Measurements from ENCODE around the gene ALKBH3.

Gene ALKBH3

DNA sequence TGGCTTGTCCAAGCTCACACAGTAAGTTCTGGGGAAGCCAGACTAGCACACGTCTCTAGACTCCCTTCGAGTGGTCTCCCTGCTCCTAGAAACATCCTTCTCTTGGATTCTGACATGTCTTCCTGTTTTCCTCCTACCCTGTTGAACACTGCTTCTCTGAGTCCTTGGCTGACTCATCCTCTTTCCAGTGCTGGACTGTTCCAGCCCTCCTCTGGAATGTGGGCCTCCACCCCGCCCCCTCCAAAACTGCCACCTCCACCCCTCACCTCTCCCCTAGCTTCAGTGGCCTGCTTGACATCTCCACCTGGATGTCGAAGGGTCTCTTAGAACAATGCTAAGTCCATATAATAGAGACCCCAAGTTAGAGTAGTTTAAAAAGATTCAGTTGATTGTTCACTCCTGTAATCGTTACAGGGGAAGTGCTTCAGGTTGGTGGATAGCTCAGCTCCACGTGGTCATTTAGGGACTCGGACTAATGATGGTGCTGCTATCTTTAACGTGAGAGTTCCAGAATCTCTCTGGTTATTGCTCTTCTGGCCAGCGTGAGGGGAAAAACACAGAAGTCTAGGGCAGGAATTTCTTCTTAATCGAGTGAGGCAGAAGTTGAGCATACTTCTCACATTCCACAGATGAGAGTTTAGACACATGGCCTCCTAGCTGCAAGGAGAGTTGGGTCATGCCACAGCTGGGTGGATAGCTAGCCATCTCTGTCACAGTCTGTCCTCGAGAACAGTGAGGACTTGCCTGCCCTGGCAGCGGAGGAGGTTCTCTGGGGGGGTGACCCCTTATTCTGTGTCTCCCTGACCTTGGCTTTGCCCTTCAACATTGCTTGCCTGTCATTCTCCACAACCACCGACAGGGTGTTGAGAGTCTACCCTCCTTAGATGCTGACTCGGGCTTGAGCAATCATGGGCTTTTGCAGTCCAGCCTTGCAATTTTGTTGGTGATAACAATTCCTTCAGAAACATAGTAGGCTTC is 57.1 kb downstream of the ALKBH3 start:
- DNase-seq (ENCODE audit: low read depth in 2 of 2), result no peak

DNA sequence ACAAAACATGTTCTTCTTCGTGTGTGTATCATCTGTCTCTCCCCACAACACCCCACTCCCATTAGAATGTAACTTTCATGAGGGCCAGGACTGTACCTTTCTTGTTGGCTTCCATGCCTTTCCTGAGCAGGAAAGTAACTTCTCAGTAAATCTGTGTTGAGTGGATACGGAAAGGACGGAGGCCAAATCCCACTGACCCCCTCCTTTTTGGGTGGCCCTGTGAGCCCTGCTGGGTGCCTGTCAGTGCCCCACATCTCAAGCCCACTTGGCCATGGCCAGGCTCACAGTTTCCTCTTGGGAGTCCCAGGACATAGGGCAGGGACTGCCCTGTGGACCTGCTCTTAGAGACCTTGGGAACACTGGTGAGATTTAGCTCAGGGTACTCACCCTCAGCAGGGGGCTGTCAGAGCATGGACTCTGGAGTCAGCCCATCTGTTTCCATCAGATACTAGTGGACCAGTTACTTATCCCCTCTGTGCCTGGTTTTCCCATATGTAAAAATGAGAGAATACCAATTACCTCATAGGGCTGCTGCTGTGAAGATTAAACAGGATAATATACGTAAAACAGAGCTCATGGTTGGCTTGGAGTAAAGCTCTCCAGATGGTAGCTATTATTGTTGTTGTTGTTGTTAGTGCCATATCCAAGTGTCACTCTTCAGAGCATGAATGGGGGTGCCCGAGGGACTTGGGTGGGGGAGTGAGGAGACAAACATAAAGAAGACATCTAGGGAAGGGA is 60.8 kb downstream of the ALKBH3 start:
- DNase-seq (ENCODE audit: low read depth in 2 of 2), result no peak

DNA sequence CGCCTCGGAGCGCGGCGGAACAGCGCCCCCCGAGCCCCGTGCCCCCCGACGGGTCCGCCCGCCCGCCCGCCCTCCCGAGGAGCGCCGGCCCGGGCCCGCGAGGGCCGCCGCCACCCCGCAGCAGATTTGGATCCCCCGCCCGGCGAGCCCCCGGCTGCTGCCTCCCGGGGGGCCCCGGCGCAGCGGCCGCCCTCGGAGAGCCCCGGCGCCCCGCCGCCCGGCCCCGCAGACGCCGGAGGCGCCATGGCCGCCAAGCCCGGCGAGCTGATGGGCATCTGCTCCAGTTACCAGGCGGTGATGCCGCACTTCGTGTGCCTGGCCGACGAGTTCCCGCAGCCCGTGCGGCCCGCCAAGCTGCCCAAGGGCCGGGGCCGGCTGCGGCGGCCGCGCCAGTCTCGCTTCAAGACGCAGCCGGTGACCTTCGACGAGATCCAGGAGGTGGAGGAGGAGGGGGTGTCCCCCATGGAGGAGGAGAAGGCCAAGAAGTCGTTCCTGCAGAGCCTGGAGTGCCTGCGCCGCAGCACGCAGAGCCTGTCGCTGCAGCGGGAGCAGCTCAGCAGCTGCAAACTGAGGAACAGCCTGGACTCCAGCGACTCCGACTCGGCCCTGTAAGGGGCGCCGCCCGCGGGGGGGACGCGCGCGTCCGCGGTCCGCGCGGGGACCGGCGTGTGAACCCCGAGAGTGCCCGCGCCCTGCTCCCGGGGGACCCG is 62.2 kb downstream of the ALKBH3 start:
- DNase-seq (ENCODE audit: low read depth in 2 of 2), result no peak

DNA sequence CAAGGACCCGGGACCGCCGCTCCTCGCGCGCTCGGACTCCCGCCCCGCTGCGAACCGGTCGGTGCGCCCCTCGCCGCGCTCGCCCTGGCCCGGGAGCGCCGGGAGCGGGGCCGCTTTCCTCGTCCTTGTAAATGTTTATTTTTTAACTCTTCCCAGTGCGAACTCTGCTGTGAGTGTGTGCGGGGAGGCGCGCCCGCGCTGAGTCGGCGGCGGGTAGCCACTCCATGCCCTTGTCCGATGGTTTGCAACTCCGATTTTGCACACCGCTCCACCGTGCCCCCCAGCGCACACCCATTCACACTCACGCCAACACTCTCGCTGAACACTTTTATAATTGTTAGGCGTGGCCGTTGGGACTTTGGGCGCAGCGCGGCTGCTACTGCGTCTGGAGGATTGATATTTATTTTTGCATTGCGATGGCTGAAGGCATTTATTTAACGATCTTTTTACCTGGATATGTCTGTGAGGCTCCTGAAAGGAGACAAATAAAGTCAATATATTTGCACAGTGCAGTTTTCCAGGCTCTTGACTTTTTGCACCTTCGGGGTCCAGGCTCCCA is 62.8 kb downstream of the ALKBH3 start:
- DNase-seq (ENCODE audit: low read depth in 2 of 2), result no peak

DNA sequence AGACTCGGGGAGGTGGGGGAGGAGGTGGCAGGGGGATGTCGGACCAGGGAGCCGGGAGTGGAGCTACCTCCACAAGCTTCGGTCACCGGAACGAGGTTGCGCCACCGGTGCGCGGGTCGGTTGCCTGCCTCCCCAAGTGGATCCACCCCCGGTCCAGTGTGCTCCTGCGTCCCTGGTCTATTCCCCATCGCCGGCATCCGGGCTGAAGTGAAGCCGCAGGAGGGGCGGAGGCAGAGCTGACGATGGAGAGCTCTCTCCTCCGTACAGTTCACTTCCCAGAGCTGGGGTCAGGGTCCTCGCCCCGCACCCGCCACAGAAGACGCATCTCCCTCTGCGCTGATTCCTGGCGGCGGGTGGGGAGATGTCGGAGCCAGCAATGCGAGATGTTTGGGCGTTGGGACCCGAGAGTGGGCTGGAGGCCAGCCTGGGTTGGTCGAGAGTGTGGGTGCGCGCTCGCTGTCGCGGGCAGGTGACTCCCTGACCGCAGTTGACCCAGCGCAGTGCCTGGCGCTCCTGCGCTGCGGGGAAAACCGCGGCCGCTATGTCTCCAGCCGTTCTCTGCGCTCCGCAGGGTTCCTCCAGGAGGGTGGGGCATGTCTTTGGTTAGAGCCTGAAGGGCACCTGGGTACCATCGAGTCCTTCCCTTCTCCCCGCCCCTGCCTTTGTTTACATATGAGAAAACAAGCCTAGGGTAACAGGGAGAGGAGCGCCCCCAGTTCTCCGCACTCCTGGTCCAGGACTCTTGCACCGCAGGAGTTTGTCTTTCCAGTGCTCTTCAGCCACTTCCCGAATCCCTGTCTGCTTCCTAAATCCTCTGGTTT is 63.5 kb downstream of the ALKBH3 start:
- DNase-seq (ENCODE audit: low read depth in 2 of 2), result peak in 1 of 2 donors; percentile 53

DNA sequence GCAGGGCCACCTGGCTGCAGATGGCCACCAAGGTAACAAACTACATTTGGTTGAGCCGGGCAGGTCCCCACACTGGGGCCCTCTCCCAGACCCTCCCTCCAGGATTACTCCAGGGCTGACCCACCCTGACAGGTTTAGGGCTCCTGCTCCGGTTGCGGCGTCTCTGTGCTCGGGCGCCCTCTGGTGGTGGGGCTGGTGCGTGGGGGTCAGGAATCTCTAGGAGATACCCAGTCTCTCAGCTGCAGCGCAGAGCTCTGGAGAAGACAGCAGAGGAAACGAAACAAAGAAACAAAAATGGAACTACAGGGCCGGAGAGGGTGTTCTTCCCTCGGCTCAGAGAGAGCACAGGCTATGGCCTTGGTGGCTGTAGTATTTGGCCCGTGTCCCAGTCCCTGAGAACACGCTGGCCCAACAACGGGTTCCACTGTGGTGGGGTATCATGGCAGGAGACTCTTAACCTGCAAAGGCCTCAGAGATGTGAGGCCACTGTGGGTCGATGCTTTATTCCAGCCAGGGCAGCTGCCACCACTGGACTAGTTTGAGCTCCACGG is 64.2 kb downstream of the ALKBH3 start:
- DNase-seq (ENCODE audit: low read depth in 2 of 2), result peak; percentile 57 to 84

DNA sequence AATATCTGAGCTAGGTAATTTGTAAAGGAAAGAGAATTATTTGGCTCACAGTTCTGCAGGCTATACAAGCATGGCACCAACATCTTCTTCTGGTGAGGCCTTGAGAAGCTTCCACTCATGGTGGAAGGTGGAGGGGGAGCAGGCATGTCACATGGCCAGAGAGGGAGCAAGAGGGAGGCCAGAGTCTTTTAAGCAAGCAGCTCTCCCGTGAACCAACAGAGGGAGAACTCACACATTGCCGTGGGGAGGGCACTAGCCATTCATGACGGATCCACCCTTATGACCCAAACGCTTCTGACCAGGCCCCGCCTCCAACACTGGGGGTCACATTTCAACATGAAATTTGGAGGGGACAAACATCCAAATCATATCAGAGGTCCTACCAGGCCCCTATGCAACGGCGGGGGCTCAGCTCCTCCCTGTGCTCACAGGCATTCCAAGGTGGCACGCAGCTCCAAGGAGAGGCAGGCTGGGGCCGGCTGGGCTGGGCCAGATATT is 66.4 kb downstream of the ALKBH3 start:
- DNase-seq (ENCODE audit: low read depth in 2 of 2), result no peak

DNA sequence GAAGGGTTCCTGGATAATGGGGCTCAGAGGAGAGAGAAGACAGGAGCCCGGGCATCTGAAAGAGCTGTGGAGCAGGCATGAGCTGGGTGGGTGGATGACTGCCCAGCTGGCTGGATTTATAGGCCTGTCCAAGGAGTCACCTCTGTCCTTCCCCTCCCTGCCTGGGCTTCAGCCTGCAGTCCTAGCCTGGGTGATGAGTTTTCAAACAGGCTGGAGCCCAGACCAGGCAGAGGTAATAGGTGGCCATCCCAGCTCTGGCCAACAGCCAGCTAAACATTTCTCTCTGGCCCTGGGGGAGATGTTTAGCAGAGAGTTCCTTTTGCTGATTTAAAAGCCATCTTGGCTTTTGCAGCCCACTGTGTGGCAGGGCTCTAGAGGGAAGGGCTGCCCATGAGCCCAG is 67.2 kb downstream of the ALKBH3 start:
- DNase-seq (ENCODE audit: low read depth in 2 of 2), result no peak

DNA sequence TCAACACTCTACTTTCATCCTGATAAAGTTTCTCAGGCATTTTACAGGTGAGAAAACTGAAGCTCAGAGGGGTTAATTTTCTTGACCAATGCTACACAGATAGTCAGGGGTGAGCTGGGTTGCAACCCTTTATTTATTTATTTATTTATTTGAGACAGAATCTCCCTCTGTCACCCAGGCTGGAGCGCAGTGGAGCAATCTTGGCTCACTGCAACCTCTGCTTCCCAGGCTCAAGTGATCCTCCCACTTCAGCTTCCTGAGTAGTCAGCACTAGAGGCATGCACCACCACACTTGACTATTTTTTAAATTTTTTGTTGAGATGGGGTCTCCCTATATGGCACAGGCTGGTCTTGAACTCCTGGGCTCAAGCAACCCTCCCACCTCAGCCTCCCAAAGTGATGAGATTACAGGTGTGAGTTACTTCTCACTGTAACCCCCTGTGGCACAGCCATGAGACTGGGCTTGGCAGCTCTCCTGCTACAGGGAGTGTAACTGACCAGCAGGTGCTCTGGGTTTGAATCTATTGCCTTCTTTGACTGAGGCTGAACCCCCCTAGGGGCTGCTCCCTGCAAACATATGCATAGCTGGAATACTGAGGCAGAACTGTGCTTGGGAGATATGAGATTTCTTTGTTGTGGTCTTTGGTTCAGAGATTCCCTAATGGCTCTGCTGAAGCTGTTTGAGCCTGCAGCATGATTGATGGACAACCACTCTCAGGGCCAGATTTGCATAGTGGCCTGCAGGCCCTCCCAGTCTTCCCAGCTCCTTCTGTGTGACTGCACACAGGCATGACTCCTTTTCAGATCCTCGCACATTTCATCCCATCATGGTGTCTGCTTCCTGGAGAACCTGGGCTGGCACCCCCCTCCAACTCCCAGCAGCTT is 68.0 kb downstream of the ALKBH3 start:
- no peak for DNase-seq (ENCODE audit: low read depth in 2 of 2)

DNA sequence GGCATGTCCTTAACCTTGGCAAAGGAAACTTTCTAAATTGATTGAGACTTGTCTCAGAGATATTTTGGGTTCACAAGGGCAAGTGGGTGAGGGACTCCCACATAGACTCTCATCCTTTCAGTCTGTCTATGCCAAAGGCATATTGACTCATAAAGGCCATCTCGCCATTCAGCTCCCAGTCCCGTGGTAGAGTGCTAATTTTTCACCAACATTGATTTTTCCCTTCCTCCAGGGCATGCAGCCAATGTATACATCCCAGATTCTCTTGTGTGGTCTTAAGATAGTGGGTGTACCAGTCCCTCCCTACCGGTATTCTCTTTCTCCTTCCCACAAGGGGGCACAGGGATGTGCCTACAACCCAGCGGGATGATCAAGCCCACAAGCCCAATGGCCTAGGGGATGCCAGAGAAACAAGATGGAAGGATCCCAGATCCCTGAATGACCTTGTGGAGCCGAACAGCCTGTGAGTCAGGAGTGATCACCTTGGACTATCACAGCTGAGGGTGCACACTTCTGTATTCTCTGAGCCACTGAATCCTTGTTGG is 69.8 kb downstream of the ALKBH3 start:
- no peak for DNase-seq (ENCODE audit: low read depth in 2 of 2)

DNA sequence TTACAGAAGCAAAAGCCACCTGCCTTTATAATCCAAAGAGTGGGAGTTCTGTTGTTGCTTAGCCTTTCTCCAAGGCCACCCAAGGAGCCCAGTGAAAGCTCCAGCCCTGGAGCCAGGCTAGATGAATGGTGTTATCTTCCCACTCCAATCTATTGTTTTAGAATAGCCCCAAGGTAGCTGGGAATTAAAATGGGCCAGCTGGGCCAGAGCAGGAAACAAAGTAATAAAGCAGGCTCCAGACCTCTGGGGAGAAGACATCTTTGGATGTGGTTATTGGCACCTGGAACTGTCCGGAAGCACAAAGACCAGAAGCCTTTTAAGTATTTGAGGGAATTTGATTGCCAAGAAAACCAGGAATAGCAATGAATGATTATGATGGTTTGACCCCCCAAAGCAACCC is 70.6 kb downstream of the ALKBH3 start:
- DNase-seq (ENCODE audit: low read depth in 2 of 2), result no peak

DNA sequence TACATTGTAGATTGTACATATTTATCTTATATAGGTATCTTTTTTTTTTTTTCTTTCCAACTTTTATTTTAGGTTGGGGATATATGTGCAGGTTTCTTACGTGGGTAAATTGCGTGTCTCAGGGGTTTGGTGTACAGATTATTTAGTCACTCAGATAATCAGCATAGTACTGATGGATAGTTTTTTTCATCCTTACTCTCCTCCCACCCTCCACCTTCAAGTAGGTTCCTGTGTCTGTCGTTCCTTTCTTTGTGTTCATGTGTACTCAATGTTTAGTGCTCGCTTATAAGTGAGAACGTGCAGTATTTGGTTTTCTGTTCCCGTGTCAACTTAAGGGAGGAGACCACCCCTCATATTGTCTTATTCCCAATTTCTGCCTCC is 71.4 kb downstream of the ALKBH3 start:
- DNase-seq (ENCODE audit: low read depth in 2 of 2), result no peak

DNA sequence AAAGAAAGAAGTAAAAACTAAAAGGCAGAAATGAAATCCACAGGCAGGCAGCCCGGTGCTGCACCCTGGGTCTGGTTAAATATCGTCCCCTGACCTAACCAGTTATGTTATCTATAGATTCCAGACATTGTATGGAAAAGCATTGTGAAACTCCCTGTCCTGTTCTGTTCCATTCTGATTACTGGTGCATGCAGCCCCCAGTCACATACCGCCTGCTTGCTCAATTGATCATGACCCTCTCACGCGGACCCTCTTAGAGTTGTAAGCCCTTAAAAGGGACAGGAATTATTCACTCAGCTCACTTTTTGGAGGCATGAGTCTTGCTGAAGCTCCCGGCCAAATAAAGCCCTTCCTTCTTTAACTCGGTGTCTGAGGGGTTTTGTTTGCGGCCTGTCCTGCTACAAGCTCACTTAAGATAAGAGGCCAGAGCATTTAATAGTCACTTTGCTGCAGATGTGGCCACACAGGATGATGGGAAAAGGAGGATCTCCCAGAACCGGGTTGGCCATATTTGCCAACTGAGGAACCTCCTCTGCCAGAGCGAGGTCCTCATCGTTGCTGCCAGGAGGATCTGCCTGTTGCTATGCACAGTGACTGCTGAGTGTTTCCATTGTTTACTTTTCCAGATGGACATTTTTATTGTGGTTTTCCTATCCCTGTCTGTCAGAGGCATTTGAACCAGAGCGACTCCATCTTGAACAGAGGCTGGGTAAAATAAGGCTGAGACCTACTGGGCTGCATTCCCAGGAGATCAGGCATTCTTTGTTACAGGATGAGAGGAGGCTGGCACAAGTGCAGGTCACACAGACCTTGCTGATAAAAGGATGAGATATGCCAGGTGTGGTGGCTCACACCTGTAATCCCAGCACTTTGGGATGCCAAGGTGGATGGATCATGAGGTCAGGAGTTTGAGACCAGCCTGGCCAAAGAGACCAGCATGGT is 72.0 kb downstream of the ALKBH3 start:
- no peak for DNase-seq (ENCODE audit: low read depth in 2 of 2)

DNA sequence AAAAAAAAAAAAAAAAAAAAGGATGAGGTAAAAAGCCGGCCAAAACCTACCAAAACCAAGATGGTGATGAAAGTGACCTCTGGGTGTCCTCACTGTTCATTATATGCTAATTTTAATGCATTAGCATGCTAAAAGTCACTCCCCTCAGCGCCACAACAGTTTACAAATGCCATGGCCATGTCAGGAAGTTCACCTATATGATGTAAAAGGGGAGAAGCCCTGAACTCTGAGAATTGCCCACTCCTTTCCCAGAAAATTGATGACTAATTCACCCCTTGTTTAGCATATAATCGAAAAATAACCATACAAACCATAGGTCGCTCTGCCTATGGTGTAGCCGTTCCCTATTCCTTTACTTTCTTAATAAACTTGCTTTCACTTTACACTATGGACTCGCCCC is 72.9 kb downstream of the ALKBH3 start:
- no peak for DNase-seq (ENCODE audit: low read depth in 2 of 2)

DNA sequence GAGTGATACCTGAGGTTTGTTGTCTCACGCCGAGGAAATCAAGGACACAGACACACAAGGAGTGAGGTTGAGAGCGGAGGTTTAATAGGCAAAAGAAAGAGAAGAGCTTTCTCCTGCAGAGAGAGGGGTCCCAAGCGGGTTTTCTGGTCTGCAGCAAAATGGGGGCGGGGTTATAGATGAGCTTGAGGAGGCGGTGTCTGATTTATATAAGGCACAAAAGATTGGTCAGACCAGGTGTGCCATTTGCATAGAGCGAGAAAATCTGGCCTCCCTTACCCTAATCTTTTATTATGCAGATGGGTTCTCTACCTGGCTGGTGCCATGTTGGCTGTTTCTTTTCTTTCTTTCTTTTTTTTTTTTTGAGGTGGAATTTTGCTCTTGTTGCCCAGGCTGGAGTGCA is 73.6 kb downstream of the ALKBH3 start:
- no peak for DNase-seq (ENCODE audit: low read depth in 2 of 2)

DNA sequence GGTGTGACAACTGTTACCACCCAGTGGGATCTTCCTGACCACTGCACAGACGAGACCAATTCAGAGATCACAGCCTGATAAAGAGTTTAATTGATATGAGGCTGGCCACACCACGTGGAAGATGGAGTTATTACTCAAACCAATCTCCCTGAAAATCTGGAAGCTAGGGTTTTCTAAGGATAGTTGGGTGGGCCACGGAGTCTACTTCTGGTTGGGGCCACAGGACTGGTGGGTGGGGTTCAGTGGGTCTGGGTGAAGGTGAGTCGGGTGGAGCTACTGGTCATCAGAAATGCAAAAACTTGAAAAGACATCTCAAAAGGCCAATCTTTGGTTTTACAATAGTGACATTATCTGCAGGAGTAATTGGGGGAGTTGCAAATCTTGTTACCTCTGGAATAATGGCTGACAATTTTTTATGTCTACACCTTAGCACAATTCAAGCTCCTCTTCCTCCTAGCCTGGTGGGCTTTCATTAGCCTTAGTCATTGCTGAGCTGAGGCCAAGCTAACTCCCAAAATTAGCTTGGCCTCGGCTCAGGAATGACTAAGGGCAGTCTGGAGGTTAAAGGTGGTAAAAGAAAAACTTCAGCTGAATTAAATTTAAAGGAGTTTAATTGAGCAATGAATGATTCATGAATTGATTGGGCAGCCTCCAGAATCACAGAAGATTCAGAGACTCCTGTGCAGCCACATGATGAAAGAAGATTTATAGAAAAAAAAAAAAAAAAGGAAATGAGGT is 74.9 kb downstream of the ALKBH3 start:
- DNase-seq (ENCODE audit: low read depth in 2 of 2), result no peak

DNA sequence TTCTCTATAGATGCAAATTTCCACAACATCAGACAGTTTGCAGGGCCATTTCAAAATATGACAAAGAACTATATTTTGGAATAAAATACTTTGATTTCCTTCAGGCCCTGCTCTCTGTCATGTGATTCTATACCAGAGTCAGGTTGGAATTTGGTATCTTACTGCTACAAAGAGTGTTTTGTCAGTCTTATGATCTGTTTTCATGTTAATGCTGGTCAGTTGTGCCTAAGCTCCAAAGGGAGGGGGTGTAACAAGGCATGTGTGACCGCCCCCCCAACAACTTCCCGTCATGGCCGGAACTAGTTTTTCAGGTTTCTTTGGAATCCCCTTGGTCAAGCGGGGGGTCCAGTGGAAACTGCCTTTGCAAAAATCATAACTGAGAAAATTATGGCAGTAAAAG is 76.9 kb downstream of the ALKBH3 start:
- DNase-seq (ENCODE audit: low read depth in 2 of 2), result no peak
